ENCODE measurements around the gene TBCK. TPM values are rescaled to one million over a fixed set of nuclear protein-coding genes. Genes with fewer than 3 reads are reported as not detected.

TBCK gene
- total and polyA plus RNA-seq, 4 donors, result 4.9 to 25.5 (median 15.8) TPM

- H3K27me3 ChIP-seq (ENCODE audit: control insufficient read depth in 4 of 4, insufficient read depth in 4 of 4, low read length in 3 of 4), result no peaks in the 10 kb centered on the region
- peaks cover 0 to 15% (median 9%) of the 10 kb centered on the region in 4 donors for H3K36me3 ChIP-seq (ENCODE audit: control insufficient read depth in 4 of 4, insufficient read depth in 3 of 4, low read depth in 1 of 4, low read length in 3 of 4)
- 91% methylated on average over 2 of the region's 2 CpGs for WGBS
- no peak overlapping the region for H3K9ac ChIP-seq (ENCODE audit: low read depth in 1 of 2, low read length in 2 of 2)
- no peaks in the 10 kb centered on the region for H3K9me3 ChIP-seq (ENCODE audit: control insufficient read depth in 4 of 4, low read length in 3 of 4)
- DNase-seq (ENCODE audit: low spot score), result no peak
- TF ChIP-seq EGR1 (IDR thresholded peaks at IDR 0.05; ENCODE audit: low read depth in 2 of 2) (no peak), MAX (IDR thresholded peaks at IDR 0.05) (no peak), CTCF (IDR thresholded peaks at IDR 0.05; ENCODE audit: low read depth, low read length, missing input control) (no peak), GABPA (IDR thresholded peaks at IDR 0.05 in 1 of 2, conservative IDR thresholded peaks at IDR 0.05 in 1 of 2) (no peak), HNF4A (conservative IDR thresholded peaks at IDR 0.05) (no peak), FOXA1 (IDR thresholded peaks at IDR 0.05) (no peak), FOXA2 (IDR thresholded peaks at IDR 0.05) (no peak), REST (IDR thresholded peaks at IDR 0.05) (no peak), ZBTB33 (IDR thresholded peaks at IDR 0.05) (no peak), SP1 (IDR thresholded peaks at IDR 0.05) (no peak), JUND (IDR thresholded peaks at IDR 0.05) (no peak), HNF4G (IDR thresholded peaks at IDR 0.05) (no peak), NR2F2 (IDR thresholded peaks at IDR 0.05) (no peak), RAD21 (IDR thresholded peaks at IDR 0.05) (no peak), TAF1 (conservative IDR thresholded peaks at IDR 0.05) (no peak)
- no peak overlapping the region for H3K27ac ChIP-seq (ENCODE audit: low read depth in 1 of 2, low read length in 2 of 2)
- no peak overlapping the region for H3K4me3 ChIP-seq (ENCODE audit: low read depth in 1 of 3, low read length in 3 of 3)
- H3K4me1 ChIP-seq (ENCODE audit: control insufficient read depth in 4 of 4, insufficient read depth in 4 of 4, low read length in 3 of 4), result no peaks in the 10 kb centered on the region
Measured at GRCh38 chr4:106245176-106245575, 70.8 kb downstream of the TBCK start.

GRCh38 chr4:106240699-106241098, 75.3 kb downstream of the TBCK start:
- Histone ChIP-seq H3K27me3 (ENCODE audit: control insufficient read depth in 4 of 4, insufficient read depth in 4 of 4, low read length in 3 of 4) (no peaks in the 10 kb centered on the region), H3K27ac (ENCODE audit: low read depth in 1 of 2, low read length in 2 of 2) (no peak overlapping the region), H3K4me1 (ENCODE audit: control insufficient read depth in 4 of 4, insufficient read depth in 4 of 4, low read length in 3 of 4) (no peaks in the 10 kb centered on the region), H3K9me3 (ENCODE audit: control insufficient read depth in 4 of 4, low read length in 3 of 4) (no peaks in the 10 kb centered on the region), H3K9ac (ENCODE audit: low read depth in 1 of 2, low read length in 2 of 2) (no peak overlapping the region), H3K36me3 (ENCODE audit: control insufficient read depth in 4 of 4, insufficient read depth in 3 of 4, low read depth in 1 of 4, low read length in 3 of 4) (peaks cover 0 to 9% (median 1%) of the 10 kb centered on the region in 4 donors), H3K4me3 (ENCODE audit: low read depth in 1 of 3, low read length in 3 of 3) (no peak overlapping the region)
- no peak for DNase-seq (ENCODE audit: low spot score)
- TF ChIP-seq RAD21 (IDR thresholded peaks at IDR 0.05), result no peak
- no peak for TF ChIP-seq REST (IDR thresholded peaks at IDR 0.05)
- no peak for TF ChIP-seq CTCF (IDR thresholded peaks at IDR 0.05; ENCODE audit: low read depth, low read length, missing input control)
- TF ChIP-seq JUND (IDR thresholded peaks at IDR 0.05), result no peak
- TF ChIP-seq EGR1 (IDR thresholded peaks at IDR 0.05; ENCODE audit: low read depth in 2 of 2), result no peak
- no peak for TF ChIP-seq TAF1 (conservative IDR thresholded peaks at IDR 0.05)
- TF ChIP-seq SP1 (IDR thresholded peaks at IDR 0.05), result no peak
- TF ChIP-seq FOXA1 (IDR thresholded peaks at IDR 0.05), result no peak
- TF ChIP-seq NR2F2 (IDR thresholded peaks at IDR 0.05), result no peak
- TF ChIP-seq YY1 (IDR thresholded peaks at IDR 0.05), result no peak
- WGBS, result 96% methylated on average over 1 of the region's 1 CpG

Measured in liver (tissue), 9 donors.